ENCODE measurements around the gene PROCA1. TPM values are rescaled to one million over a fixed set of nuclear protein-coding genes. Genes with fewer than 3 reads are reported as not detected.

Gene PROCA1
- total RNA-seq, 1 donor from 2014 or later, result 12.5 TPM

DNA sequence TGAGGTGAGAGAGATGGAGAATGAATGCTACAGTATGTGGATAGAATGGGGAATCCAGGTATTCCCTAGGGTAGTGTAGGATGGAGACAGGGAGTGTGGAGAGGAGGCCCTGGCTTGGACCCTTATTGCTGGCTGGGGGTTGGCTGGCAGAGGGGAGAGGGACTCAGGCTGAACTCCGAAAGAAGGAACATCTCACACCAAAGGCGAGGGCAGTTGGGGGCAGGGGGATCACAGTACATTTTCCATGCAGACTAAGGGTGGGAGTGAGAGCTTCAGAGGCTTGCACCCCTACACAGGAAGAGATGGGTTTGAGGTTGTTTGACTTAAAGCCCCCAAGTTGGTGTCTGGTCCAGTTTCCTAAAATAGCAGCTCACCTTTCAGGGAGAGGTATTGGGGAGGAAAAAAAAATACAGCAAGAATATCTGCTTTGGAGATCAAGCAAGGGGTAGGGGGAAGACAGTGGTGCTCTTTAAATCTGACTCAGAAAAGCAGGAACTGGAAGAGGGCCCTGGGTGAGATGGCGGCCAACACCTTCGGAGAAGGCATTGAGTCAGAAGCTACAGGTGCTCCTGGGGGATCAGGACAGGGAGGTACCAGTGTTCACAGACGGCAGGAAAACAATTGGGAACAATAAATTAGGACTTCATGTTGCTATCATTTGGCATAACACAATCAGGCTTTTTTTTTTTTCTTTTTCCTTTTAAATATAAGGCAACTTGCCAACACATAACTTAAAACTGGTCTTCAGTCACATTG, 44.5 kb upstream of the PROCA1 start:
- TF ChIP-seq, protein P1, sequence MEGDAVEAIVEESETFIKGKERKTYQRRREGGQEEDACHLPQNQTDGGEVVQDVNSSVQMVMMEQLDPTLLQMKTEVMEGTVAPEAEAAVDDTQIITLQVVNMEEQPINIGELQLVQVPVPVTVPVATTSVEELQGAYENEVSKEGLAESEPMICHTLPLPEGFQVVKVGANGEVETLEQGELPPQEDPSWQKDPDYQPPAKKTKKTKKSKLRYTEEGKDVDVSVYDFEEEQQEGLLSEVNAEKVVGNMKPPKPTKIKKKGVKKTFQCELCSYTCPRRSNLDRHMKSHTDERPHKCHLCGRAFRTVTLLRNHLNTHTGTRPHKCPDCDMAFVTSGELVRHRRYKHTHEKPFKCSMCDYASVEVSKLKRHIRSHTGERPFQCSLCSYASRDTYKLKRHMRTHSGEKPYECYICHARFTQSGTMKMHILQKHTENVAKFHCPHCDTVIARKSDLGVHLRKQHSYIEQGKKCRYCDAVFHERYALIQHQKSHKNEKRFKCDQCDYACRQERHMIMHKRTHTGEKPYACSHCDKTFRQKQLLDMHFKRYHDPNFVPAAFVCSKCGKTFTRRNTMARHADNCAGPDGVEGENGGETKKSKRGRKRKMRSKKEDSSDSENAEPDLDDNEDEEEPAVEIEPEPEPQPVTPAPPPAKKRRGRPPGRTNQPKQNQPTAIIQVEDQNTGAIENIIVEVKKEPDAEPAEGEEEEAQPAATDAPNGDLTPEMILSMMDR (conservative IDR thresholded peaks at IDR 0.05), result no peak
- Mint-ChIP-seq H3K9me3 (no peaks in the 10 kb centered on the region), H3K4me3 (peak overlapping the region; percentile 27), H3K27ac (ENCODE audit: unreplicated experiment) (no peak overlapping the region), H3K36me3 (ENCODE audit: low read depth) (peaks cover 14% of the 10 kb centered on the region), H3K4me1 (peaks cover 20% of the 10 kb centered on the region), H3K27me3 (ENCODE audit: low read depth) (no peaks in the 10 kb centered on the region)
- DNase-seq (ENCODE audit: low read depth, low spot score), result no peak

DNA sequence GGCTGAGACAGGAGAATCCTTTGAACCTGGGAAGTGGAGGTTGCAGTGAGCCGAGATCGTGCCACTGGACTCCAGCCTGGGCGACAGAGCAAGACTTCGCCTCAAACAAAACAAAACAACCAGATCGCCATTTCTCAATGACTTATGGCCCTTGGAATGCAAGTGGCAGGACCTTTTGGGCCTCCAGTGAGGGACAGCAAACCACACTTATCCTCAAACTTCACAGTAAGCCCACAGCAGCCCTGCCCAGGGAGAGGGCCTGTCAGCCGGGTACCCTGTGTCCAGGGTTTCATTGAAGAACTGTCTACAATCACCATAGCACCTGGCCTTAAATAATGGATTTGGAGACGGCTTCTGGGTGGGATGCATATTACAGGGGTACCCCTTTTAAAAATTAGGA, 43.8 kb upstream of the PROCA1 start:
- Mint-ChIP-seq H3K36me3 (ENCODE audit: low read depth) (peaks cover 16% of the 10 kb centered on the region), H3K9me3 (no peaks in the 10 kb centered on the region), H3K27ac (ENCODE audit: unreplicated experiment) (no peak overlapping the region), H3K4me1 (peaks cover 16% of the 10 kb centered on the region), H3K27me3 (ENCODE audit: low read depth) (no peaks in the 10 kb centered on the region), H3K4me3 (peak overlapping the region; percentile 12)
- TF ChIP-seq, protein P1 (conservative IDR thresholded peaks at IDR 0.05), result no peak
- no peak for DNase-seq (ENCODE audit: low read depth, low spot score)

DNA sequence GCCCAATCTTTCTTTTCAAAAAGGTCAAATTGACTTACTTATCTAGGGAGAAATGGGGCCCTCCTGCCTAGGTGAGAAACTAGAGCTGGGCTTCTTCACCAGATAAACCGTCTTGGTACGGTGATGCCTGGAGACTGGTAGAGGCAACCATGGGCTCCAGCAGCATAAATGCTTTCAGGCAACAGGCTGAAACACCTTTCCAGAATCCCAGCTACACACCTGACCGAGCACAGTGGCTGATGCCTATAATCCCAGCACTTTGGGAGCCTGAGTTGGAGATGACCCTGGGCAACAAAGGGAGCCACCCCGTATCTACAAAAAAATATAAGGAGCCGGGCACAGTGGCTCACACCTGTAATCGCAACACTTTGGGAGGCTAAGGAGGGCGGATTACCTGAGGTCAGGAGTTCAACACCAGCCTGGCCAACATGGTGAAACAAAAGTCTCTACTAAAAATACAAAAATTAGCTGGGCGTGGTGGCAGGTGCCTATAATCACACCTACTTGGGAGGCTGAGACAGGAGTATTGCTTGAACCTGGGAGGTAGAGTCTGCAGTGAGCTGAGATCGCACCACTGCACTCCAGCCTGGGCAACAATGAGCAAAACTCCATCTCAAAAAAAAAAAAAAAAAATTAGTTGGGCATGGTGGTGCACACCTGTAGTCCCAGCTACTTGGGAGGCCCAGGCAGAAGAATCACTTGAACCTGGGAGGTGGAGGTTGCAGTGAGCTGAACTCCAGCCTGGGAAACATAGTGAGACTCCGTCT, 40.1 kb upstream of the PROCA1 start:
- H3K4me3 Mint-ChIP-seq, result peak overlapping the region; percentile 79
- H3K27ac Mint-ChIP-seq (ENCODE audit: unreplicated experiment), result no peak overlapping the region
- no peak for DNase-seq (ENCODE audit: low read depth, low spot score)
- peaks cover 16% of the 10 kb centered on the region for H3K36me3 Mint-ChIP-seq (ENCODE audit: low read depth)
- TF ChIP-seq, protein P1 (conservative IDR thresholded peaks at IDR 0.05), result no peak
- peaks cover 23% of the 10 kb centered on the region for H3K4me1 Mint-ChIP-seq
- peaks cover 5% of the 10 kb centered on the region for H3K27me3 Mint-ChIP-seq (ENCODE audit: low read depth)
- no peaks in the 10 kb centered on the region for H3K9me3 Mint-ChIP-seq

DNA sequence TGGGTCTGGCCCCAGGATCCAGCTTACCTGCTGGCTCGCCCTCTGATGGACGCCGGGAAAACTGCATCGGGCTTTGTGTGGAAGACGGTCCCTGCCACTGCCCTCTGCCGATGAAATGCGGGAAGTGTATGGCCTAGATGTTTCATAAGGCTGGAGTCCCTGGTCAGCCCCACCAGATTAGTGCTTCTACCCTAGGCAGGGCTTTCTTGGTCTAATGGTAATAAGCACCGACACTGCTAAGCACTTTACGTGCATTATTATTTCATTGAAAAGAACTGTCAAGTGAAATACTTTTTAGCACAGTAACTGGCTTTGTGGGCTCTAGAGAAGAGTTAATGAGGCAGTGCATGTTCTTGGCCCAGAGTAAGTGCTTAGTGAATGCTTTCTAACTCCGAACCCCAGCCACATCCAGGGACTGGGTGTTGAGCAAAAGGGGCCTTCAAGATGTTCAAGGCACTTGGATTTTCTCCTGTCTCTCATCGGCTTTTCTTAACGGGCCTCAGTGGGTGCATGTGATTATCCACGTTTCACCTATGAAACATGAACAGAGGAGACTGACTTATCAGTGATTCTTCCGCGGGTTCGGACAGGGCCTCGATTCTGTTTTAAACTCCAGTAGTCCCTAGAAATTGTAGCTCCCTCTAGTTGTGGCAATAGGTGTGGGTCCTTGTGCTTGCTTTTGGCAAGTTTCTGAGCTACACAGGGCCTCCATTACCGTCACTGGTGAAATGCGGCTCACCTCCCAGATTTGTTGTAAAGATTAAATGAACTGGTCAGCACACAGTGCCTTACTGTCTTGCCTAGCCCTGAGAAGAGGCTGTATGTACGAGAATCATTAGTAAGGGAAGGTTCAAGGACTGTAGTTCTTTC, 38.7 kb upstream of the PROCA1 start:
- TF ChIP-seq, protein P1 (conservative IDR thresholded peaks at IDR 0.05), result peak; percentile 99
- Mint-ChIP-seq H3K9me3 (no peaks in the 10 kb centered on the region), H3K36me3 (ENCODE audit: low read depth) (peaks cover 16% of the 10 kb centered on the region), H3K27me3 (ENCODE audit: low read depth) (peaks cover 5% of the 10 kb centered on the region), H3K4me3 (peak overlapping the region; percentile 87), H3K27ac (ENCODE audit: unreplicated experiment) (peak overlapping the region; percentile 57), H3K4me1 (peaks cover 36% of the 10 kb centered on the region)
- DNase-seq (ENCODE audit: low read depth, low spot score), result peak; percentile 94

DNA sequence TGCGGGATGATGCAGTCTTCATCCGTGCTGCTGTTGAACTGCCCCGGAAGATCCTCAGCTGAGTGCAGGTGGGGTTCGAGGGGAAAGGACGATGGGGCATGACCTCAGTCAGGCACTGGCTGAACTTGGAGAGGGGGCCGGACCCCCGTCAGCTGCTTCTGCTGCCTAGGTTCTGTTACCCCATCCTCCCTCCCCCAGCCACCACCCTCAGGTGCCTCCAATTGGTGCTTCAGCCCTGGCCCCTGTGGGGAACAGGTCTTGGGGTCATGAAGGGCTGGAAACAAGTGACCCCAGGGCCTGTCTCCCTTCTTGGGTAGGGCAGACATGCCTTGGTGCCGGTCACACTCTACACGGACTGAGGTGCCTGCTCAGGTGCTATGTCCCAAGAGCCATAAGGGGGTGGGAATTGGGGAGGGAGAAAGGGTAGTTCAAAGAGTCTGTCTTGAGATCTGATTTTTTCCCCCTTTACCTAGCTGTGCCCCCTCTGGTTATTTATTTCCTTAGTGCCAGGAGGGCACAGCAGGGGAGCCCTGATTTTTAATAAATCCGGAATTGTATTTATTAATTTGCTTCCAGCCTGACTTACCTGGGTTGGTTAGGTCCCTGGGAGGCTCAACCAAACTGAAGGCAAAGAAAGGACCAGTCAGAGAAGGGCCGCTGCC, 38.0 kb upstream of the PROCA1 start:
- peak overlapping the region; percentile 87 for H3K4me3 Mint-ChIP-seq
- peaks cover 40% of the 10 kb centered on the region for H3K4me1 Mint-ChIP-seq
- TF ChIP-seq, protein P1 (conservative IDR thresholded peaks at IDR 0.05), result no peak
- DNase-seq (ENCODE audit: low read depth, low spot score), result no peak
- H3K27me3 Mint-ChIP-seq (ENCODE audit: low read depth), result peaks cover 9% of the 10 kb centered on the region
- H3K27ac Mint-ChIP-seq (ENCODE audit: unreplicated experiment), result no peak overlapping the region
- no peaks in the 10 kb centered on the region for H3K9me3 Mint-ChIP-seq
- peaks cover 16% of the 10 kb centered on the region for H3K36me3 Mint-ChIP-seq (ENCODE audit: low read depth)
